PC-9 (cell line): ENCODE measurements around the gene TSPAN17.

ENCODE experiments used
- CTCF ChIP-seq: fragments of 200-600 bp; sonication (generic); conservative IDR thresholded peaks from 2 replicates; pipeline ENCODE4 v1.6.1; 2017; ENCODE audit warnings: mixed run types, antibody characterized with exemption, mild to moderate bottlenecking, moderate library complexity
- EZH2 ChIP-seq: fragments of 200-600 bp; sonication (generic); IDR thresholded peaks from 2 replicates; pipeline ENCODE4 v1.8.0; 2017; ENCODE audit warnings: antibody characterized with exemption, low read depth

- TF ChIP-seq CTCF, result no peak
- no peak for TF ChIP-seq EZH2
Observed at GRCh38 chr5:176611435-176611834, 35.8 kb upstream of the TSPAN17 start.
